NCI-H460 (cell line): ENCODE data around the gene SARDH. TPM values are rescaled to one million over a fixed set of nuclear protein-coding genes. Genes with fewer than 3 reads are reported as not detected.

Source experiments
- DNase-seq: peaks from one replicate; pipeline ENCODE4 v3.0.0-alpha.2; 2016; ENCODE audit warnings: low read depth; ENCODE audit errors: extremely low read depth
- total RNA-seq: library from RNA; depleted of rRNA; stranded (reverse); fragments of >200 nt; shearing (Covaris generic); gene quantifications from 2 replicates; pipeline ENCODE4 v1.2.3, GENCODE V29; 2014; rRNA removed

The SARDH gene
- total RNA-seq, 1 experiment from 2014 or later: 0.07 TPM

GRCh38 chr9:133616643-133617405, 121.3 kb downstream of the SARDH start:
- no peak for DNase-seq

GRCh38 chr9:133615606-133616188, 122.5 kb downstream of the SARDH start:
- no peak for DNase-seq

GRCh38 chr9:133615186-133615585, 123.0 kb downstream of the SARDH start:
- DNase-seq: no peak

- no peak for DNase-seq
These were observed 123.5 kb downstream of the SARDH start for GRCh38 chr9:133614678-133615077.

GRCh38 chr9:133614056-133614455, 124.1 kb downstream of the SARDH start:
- DNase-seq: no peak

Other genes starting within 250 kb of the SARDH start
- not detected in 2 replicates for gene MYMK, start 213.4 kb downstream of the SARDH start, total RNA-seq
- not detected in 2 replicates for gene ADAMTSL2, start 203.6 kb downstream of the SARDH start, total RNA-seq
- gene FAM163B, start 129.0 kb downstream of the SARDH start, total RNA-seq: not detected in 2 replicates
- not detected in 2 replicates for gene DBH, start 102.0 kb downstream of the SARDH start, total RNA-seq